ENCODE measurements around the gene STK32B. TPM values are rescaled to one million over a fixed set of nuclear protein-coding genes. Genes with fewer than 3 reads are reported as not detected.

Gene STK32B
- total and polyA plus RNA-seq, 2 donors (not counting 1 experiment from before 2014, with no cell fraction given), result 0.22 to 0.30 TPM

DNA sequence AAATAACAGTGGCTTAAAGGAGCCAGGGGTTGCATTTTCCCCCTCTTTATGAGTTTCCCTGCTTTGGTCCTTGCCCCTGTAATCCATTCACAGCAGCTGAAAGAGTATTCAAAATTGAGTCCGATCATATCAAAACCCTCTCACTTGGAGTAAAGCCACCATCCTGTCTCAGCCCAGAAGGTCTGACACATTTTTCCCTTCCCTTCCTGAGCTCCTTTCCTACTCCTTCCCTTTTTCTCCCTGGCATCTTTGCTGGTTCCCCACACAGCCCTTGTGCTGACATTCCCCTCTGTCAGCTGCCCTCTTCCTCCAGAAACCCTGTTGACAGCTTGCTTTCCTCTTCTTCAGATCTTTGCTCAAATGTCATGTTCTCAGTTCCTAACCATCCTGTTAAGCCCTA is 361.5 kb downstream of the STK32B start:
- WGBS (ENCODE audit: insufficient coverage), result 88% methylated on average over 1 of the region's 1 CpG
- H3K4me3 Mint-ChIP-seq, result no peak overlapping the region
- H3K4me2 ChIP-seq (replicated peaks; ENCODE audit: low read depth, low read length, poor library complexity, severe bottlenecking), result no peak overlapping the region
- H3K4me1 ChIP-seq (ENCODE audit: control insufficient read depth in 2 of 2, insufficient read depth in 2 of 2, low read length in 2 of 2), result peaks cover 20 to 22% of the 10 kb centered on the region in 2 donors
- peaks cover 0 to 13% (median 3%) of the 10 kb centered on the region in 3 donors for H3K9me3 ChIP-seq (ENCODE audit: control extremely low read depth in 1 of 3, control insufficient read depth in 2 of 3, insufficient read depth in 1 of 3, low read length in 2 of 3)
- intact Hi-C loops (cut with micrococcal nuclease), result no loop called here
- H3K79me2 ChIP-seq (ENCODE audit: control insufficient read depth, insufficient read depth, low read length), result no peaks in the 10 kb centered on the region
- CTCF ChIA-PET, result no interaction called here
- H3K27ac Mint-ChIP-seq, result no peak overlapping the region
- H3K36me3 ChIP-seq (replicated peaks in 1 of 2; ENCODE audit: control extremely low read depth in 1 of 2, control insufficient read depth in 1 of 2, extremely low read depth in 1 of 2, insufficient read depth in 2 of 2, low read length in 1 of 2), result no peaks in the 10 kb centered on the region
- no peak overlapping the region for H2AFZ ChIP-seq (ENCODE audit: insufficient read depth, low read depth, low read length, poor library complexity, severe bottlenecking)
- DNase-seq, result no peak
- no peaks in the 10 kb centered on the region for H3K27me3 ChIP-seq (replicated peaks in 1 of 4; ENCODE audit: control extremely low read depth in 1 of 4, control insufficient read depth in 3 of 4, insufficient read depth in 4 of 4, low read length in 3 of 4)
- TF ChIP-seq EZH2 (IDR thresholded peaks at IDR 0.05; ENCODE audit: borderline replicate concordance, insufficient read depth, low read depth, low read length, poor library complexity, severe bottlenecking), result no peak
- TF ChIP-seq CTCF (IDR thresholded peaks at IDR 0.05), result no peak
- peaks cover 9% of the 10 kb centered on the region for H3K9me3 Mint-ChIP-seq (ENCODE audit: insufficient read depth)
- H3K27ac ChIP-seq (ENCODE audit: low read length in 2 of 2), result no peak overlapping the region
- H3K9ac ChIP-seq (ENCODE audit: low read length), result no peak overlapping the region
- ATAC-seq (ENCODE audit: low read depth), result no peak
- H4K20me1 ChIP-seq (ENCODE audit: control insufficient read depth, insufficient read depth, low read length, poor library complexity, severe bottlenecking), result no peaks in the 10 kb centered on the region
- no peak overlapping the region for H3K4me3 ChIP-seq (ENCODE audit: control extremely low read depth in 1 of 5, extremely low read depth in 1 of 5, insufficient read depth in 1 of 5, low read depth in 2 of 5, low read length in 4 of 5)
- POLR2A ChIA-PET, result no interaction called here
- peaks cover 30% of the 10 kb centered on the region for H3K4me1 Mint-ChIP-seq
- peaks cover 4% of the 10 kb centered on the region for H3K27me3 Mint-ChIP-seq

- Histone ChIP-seq H3K4me2 (replicated peaks; ENCODE audit: low read depth, low read length, poor library complexity, severe bottlenecking) (peak overlapping the region; percentile 27), H3K36me3 (replicated peaks in 1 of 2; ENCODE audit: control extremely low read depth in 1 of 2, control insufficient read depth in 1 of 2, extremely low read depth in 1 of 2, insufficient read depth in 2 of 2, low read length in 1 of 2) (no peaks in the 10 kb centered on the region), H3K9ac (ENCODE audit: low read length) (no peak overlapping the region), H3K79me2 (ENCODE audit: control insufficient read depth, insufficient read depth, low read length) (no peaks in the 10 kb centered on the region), H3K27ac (ENCODE audit: low read length in 2 of 2) (peak overlapping the region in 1 of 2 donors; percentile 51), H3K4me1 (ENCODE audit: control insufficient read depth in 2 of 2, insufficient read depth in 2 of 2, low read length in 2 of 2) (peaks cover 20 to 22% of the 10 kb centered on the region in 2 donors), H4K20me1 (ENCODE audit: control insufficient read depth, insufficient read depth, low read length, poor library complexity, severe bottlenecking) (no peaks in the 10 kb centered on the region), H2AFZ (ENCODE audit: insufficient read depth, low read depth, low read length, poor library complexity, severe bottlenecking) (no peak overlapping the region), H3K4me3 (ENCODE audit: control extremely low read depth in 1 of 5, extremely low read depth in 1 of 5, insufficient read depth in 1 of 5, low read depth in 2 of 5, low read length in 4 of 5) (no peak overlapping the region), H3K9me3 (ENCODE audit: control extremely low read depth in 1 of 3, control insufficient read depth in 2 of 3, insufficient read depth in 1 of 3, low read length in 2 of 3) (peaks cover 0 to 11% (median 5%) of the 10 kb centered on the region in 3 donors), H3K27me3 (replicated peaks in 1 of 4; ENCODE audit: control extremely low read depth in 1 of 4, control insufficient read depth in 3 of 4, insufficient read depth in 4 of 4, low read length in 3 of 4) (no peaks in the 10 kb centered on the region)
- Mint-ChIP-seq H3K9me3 (ENCODE audit: insufficient read depth) (peaks cover 14% of the 10 kb centered on the region), H3K4me1 (peaks cover 30% of the 10 kb centered on the region), H3K27ac (no peak overlapping the region), H3K4me3 (peak overlapping the region; percentile 34), H3K27me3 (peaks cover 4% of the 10 kb centered on the region)
- ATAC-seq (ENCODE audit: low read depth) (peak; percentile 5), DNase-seq (peak; percentile 29)
- ChIA-PET CTCF (no interaction called here), POLR2A (no interaction called here)
- 41% methylated on average over 4 of the region's 7 CpGs for WGBS (ENCODE audit: insufficient coverage)
- no peak for TF ChIP-seq EZH2 (IDR thresholded peaks at IDR 0.05; ENCODE audit: borderline replicate concordance, insufficient read depth, low read depth, low read length, poor library complexity, severe bottlenecking)
- intact Hi-C loops (cut with micrococcal nuclease), result no loop called here
Observed at GRCh38 chr4:5416637-5417036, 365.4 kb downstream of the STK32B start.
